Ishikawa (cell line): ENCODE results near the gene HYDIN.

ENCODE experiments used
- EP300 ChIP-seq: IDR thresholded peaks from 2 replicates; pipeline ENCODE4 v1.6.1; 2012; ENCODE audit warnings: borderline replicate concordance
- RAD21 ChIP-seq: IDR thresholded peaks from 2 replicates; pipeline ENCODE4 v1.6.1; 2012; ENCODE audit warnings: low read depth
- TF ChIP-seq, protein P1 (sequence below): IDR thresholded peaks from 2 replicates; pipeline ENCODE4 v1.6.1; 2012
- TF ChIP-seq, protein P2 (sequence below): IDR thresholded peaks from 2 replicates; pipeline ENCODE4 v1.6.1; 2012

DNA sequence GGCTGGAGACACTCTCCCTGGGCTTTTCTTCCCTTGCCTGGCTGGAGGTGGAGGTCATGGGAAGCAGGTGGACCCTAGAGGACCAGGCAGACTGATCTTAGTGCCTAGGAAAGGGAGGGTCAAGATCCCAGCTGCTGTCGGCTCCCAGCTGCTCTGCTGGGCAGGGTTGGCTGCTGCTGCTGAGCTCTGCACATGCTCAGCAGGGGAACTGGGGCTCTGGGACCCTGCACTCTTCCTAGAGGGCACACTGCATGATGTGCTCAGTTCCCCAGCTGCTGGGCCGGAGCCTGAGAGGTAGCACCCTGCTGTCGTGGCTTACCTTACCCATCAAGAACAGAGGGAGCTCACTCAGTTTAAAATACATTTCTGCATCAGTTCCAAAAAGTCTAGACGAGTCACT is 463.9 kb downstream of the HYDIN start:
- TF ChIP-seq EP300: no peak
- TF ChIP-seq, protein P1, sequence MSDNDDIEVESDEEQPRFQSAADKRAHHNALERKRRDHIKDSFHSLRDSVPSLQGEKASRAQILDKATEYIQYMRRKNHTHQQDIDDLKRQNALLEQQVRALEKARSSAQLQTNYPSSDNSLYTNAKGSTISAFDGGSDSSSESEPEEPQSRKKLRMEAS: no peak
- no peak for TF ChIP-seq RAD21
- TF ChIP-seq, protein P2, sequence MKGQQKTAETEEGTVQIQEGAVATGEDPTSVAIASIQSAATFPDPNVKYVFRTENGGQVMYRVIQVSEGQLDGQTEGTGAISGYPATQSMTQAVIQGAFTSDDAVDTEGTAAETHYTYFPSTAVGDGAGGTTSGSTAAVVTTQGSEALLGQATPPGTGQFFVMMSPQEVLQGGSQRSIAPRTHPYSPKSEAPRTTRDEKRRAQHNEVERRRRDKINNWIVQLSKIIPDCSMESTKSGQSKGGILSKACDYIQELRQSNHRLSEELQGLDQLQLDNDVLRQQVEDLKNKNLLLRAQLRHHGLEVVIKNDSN: no peak
